KMS-11 (cell line): Measurements from ENCODE around the gene SELENOF.

Source experiments
- H2AFZ ChIP-seq: fragments of 200-600 bp; sonication (generic); 2 replicates; pipeline ENCODE4 v1.6.1; 2016; ENCODE audit warnings: antibody characterized with exemption, mixed run types, low read depth
- H3K27ac ChIP-seq: fragments of 200-600 bp; sonication (generic); 2 replicates; pipeline ENCODE4 v1.6.1; 2016; ENCODE audit warnings: mild to moderate bottlenecking, mixed run types
- H3K27me3 ChIP-seq: fragments of 200-600 bp; sonication (generic); 2 replicates; pipeline ENCODE4 v1.6.1; 2017; ENCODE audit warnings: mild to moderate bottlenecking, low read depth, mixed run types, moderate library complexity; ENCODE audit not compliant: insufficient read depth
- H3K36me3 ChIP-seq: fragments of 200-600 bp; sonication (generic); 2 replicates; pipeline ENCODE4 v1.6.1; 2017; ENCODE audit warnings: mild to moderate bottlenecking, mixed run types; ENCODE audit not compliant: insufficient read depth
- H3K4me1 ChIP-seq: fragments of 200-600 bp; sonication (generic); 2 replicates; pipeline ENCODE4 v1.6.1; 2016; ENCODE audit warnings: mild to moderate bottlenecking, low read depth, mixed run types; ENCODE audit not compliant: poor library complexity, severe bottlenecking
- H3K4me2 ChIP-seq: fragments of 200-600 bp; sonication (generic); 2 replicates; pipeline ENCODE4 v1.7.0; 2016; ENCODE audit warnings: mild to moderate bottlenecking, mixed run types
- H3K4me3 ChIP-seq: fragments of 200-600 bp; sonication (generic); IDR thresholded peaks from 2 replicates; pipeline ENCODE4 v1.6.1; 2017; ENCODE audit warnings: low read depth, low read length, mixed read lengths; ENCODE audit not compliant: insufficient read depth
- H3K79me2 ChIP-seq: fragments of 200-600 bp; sonication (generic); 2 replicates; pipeline ENCODE4 v1.6.1; 2016; ENCODE audit warnings: low read depth, mixed run types; ENCODE audit not compliant: insufficient read depth
- H3K9ac ChIP-seq: fragments of 200-600 bp; sonication (generic); 2 replicates; pipeline ENCODE4 v1.6.1; 2016; ENCODE audit warnings: mild to moderate bottlenecking, mixed run types
- H4K20me1 ChIP-seq: fragments of 200-600 bp; sonication (generic); 2 replicates; pipeline ENCODE4 v1.6.1; 2016; ENCODE audit warnings: mild to moderate bottlenecking, mixed run types; ENCODE audit not compliant: insufficient read depth
- CTCF ChIP-seq: fragments of 200-600 bp; sonication (generic); conservative IDR thresholded peaks from 2 replicates; pipeline ENCODE4 v1.6.1; 2017; ENCODE audit warnings: low read depth, mild to moderate bottlenecking, antibody characterized with exemption, low read length, moderate library complexity, mixed read lengths

SELENOF gene

GRCh38 chr1:86860424-86860823 is 53.5 kb downstream of the SELENOF start:
- no peak overlapping the region for H3K4me2 ChIP-seq
- H3K79me2 ChIP-seq = no peaks in the 10 kb centered on the region
- no peak overlapping the region for H3K9ac ChIP-seq
- no peaks in the 10 kb centered on the region for H3K27me3 ChIP-seq
- no peaks in the 10 kb centered on the region for H3K36me3 ChIP-seq
- no peaks in the 10 kb centered on the region for H3K4me1 ChIP-seq
- no peak for TF ChIP-seq CTCF
- H3K4me3 ChIP-seq = no peak overlapping the region
- no peak overlapping the region for H3K27ac ChIP-seq
- H2AFZ ChIP-seq = no peak overlapping the region
- no peaks in the 10 kb centered on the region for H4K20me1 ChIP-seq

- H3K36me3 ChIP-seq = no peaks in the 10 kb centered on the region
- H3K79me2 ChIP-seq = no peaks in the 10 kb centered on the region
- H3K4me1 ChIP-seq = no peaks in the 10 kb centered on the region
- H3K9ac ChIP-seq = no peak overlapping the region
- no peaks in the 10 kb centered on the region for H3K27me3 ChIP-seq
- H4K20me1 ChIP-seq = no peaks in the 10 kb centered on the region
- no peak overlapping the region for H2AFZ ChIP-seq
- no peak overlapping the region for H3K27ac ChIP-seq
- TF ChIP-seq CTCF = no peak
- H3K4me2 ChIP-seq = no peak overlapping the region
- H3K4me3 ChIP-seq = no peak overlapping the region
Observed at GRCh38 chr1:86860020-86860419, 53.9 kb downstream of the SELENOF start.

- Histone ChIP-seq H3K36me3 (no peaks in the 10 kb centered on the region), H3K4me2 (no peak overlapping the region), H2AFZ (no peak overlapping the region), H3K9ac (no peak overlapping the region), H3K27ac (no peak overlapping the region), H3K79me2 (no peaks in the 10 kb centered on the region), H3K4me1 (no peaks in the 10 kb centered on the region), H3K4me3 (no peak overlapping the region), H4K20me1 (no peaks in the 10 kb centered on the region), H3K27me3 (no peaks in the 10 kb centered on the region)
- no peak for TF ChIP-seq CTCF
Observed at GRCh38 chr1:86858524-86859261, 55.2 kb downstream of the SELENOF start.

- Histone ChIP-seq H3K4me1 (no peaks in the 10 kb centered on the region), H4K20me1 (no peaks in the 10 kb centered on the region), H2AFZ (no peak overlapping the region), H3K27me3 (no peaks in the 10 kb centered on the region), H3K4me3 (no peak overlapping the region), H3K9ac (no peak overlapping the region), H3K79me2 (no peaks in the 10 kb centered on the region), H3K36me3 (no peaks in the 10 kb centered on the region), H3K4me2 (no peak overlapping the region), H3K27ac (no peak overlapping the region)
- no peak for TF ChIP-seq CTCF
Observed at GRCh38 chr1:86856196-86856595, 57.7 kb downstream of the SELENOF start.
